Activated naive CD4-positive, alpha-beta T cell treated with anti-CD3 and anti-CD28 coated beads for 36 hours (primary cell): Measurements from ENCODE around the gene SMARCAL1. TPM values are rescaled to one million over a fixed set of nuclear protein-coding genes. Genes with fewer than 3 reads are reported as not detected.

ENCODE experiments used
- CTCF ChIA-PET: fragments of 350-600 bp; sonication (Branson Sonifier 250); formaldehyde crosslinking; loops from one replicate; lab custom pipeline; 2021; ENCODE audit warnings: antibody characterized with exemption; lab: Charles Lee
- DNase-seq: peaks from one replicate; pipeline ENCODE4 v3.0.0-alpha.2; 2020
- H3K27ac Mint-ChIP-seq: one replicate; pipeline ENCODE4 v1.8.0; 2021; ENCODE audit warnings: mild to moderate bottlenecking, mixed read lengths
- H3K27me3 Mint-ChIP-seq: one replicate; pipeline ENCODE4 v1.8.0; 2021; ENCODE audit warnings: low read depth, mixed read lengths
- H3K36me3 Mint-ChIP-seq: one replicate; pipeline ENCODE4 v1.8.0; 2021; ENCODE audit warnings: low read depth, mixed read lengths
- H3K4me1 Mint-ChIP-seq: one replicate; pipeline ENCODE4 v1.8.0; 2021; ENCODE audit warnings: low read depth, mixed read lengths
- H3K4me3 Mint-ChIP-seq: one replicate; pipeline ENCODE4 v1.8.0; 2021; ENCODE audit warnings: mild to moderate bottlenecking, moderate library complexity, mixed read lengths
- H3K9me3 Mint-ChIP-seq: one replicate; pipeline ENCODE4 v1.8.0; 2021; ENCODE audit warnings: mixed read lengths
- intact Hi-C: fragments of 100-400 bp; cut with micrococcal nuclease; formaldehyde crosslinking; loops from one replicate; pipeline ENCODE4 v1.15.1; 2023
- total RNA-seq, 2 experiments: library from RNA; stranded (reverse); gene quantifications; one replicate each; pipeline ENCODE4 v1.2.3, GENCODE V29; 2021

SMARCAL1 gene
- total RNA-seq, 2 experiments from 2014 or later: 17.0 to 18.2 TPM

GRCh38 chr2:216402751-216403150 lies 9.5 kb upstream of the SMARCAL1 start:
- intact Hi-C loops: loop anchor here (5.0 kb wide), 1 partner anchor 75 kb away; no protein-coding TSS in a partner anchor
- CTCF ChIA-PET: interaction anchor here (0.6 to 5.6 kb wide), 8 partner anchors 12 to 293 kb away, joined by 3 to 43 read pairs (median 4); no protein-coding TSS in a partner anchor
- H3K4me3 Mint-ChIP-seq: no peak overlapping the region
- no peaks in the 10 kb centered on the region for H3K4me1 Mint-ChIP-seq
- H3K36me3 Mint-ChIP-seq: no peaks in the 10 kb centered on the region
- no peaks in the 10 kb centered on the region for H3K9me3 Mint-ChIP-seq
- no peaks in the 10 kb centered on the region for H3K27me3 Mint-ChIP-seq
- no peak for DNase-seq
- H3K27ac Mint-ChIP-seq: no peak overlapping the region

GRCh38 chr2:216404010-216404618 lies 8.2 kb upstream of the SMARCAL1 start:
- Mint-ChIP-seq H3K27me3 (no peaks in the 10 kb centered on the region), H3K4me3 (no peak overlapping the region), H3K9me3 (no peaks in the 10 kb centered on the region), H3K36me3 (no peaks in the 10 kb centered on the region), H3K4me1 (no peaks in the 10 kb centered on the region), H3K27ac (no peak overlapping the region)
- DNase-seq: peak; percentile 71
- intact Hi-C loops: loop anchor here (1.0 to 5.0 kb wide), 8 partner anchors 16 to 294 kb away; partner anchors contain the start of gene MARCHF4
- CTCF ChIA-PET: interaction anchor here (0.6 to 5.6 kb wide), 36 partner anchors 11 to 1319 kb away, joined by 3 to 43 read pairs (median 3); partner anchors contain the start of gene MARCHF4

GRCh38 chr2:216405588-216405987 lies 6.7 kb upstream of the SMARCAL1 start:
- Mint-ChIP-seq H3K27ac (no peak overlapping the region), H3K9me3 (no peaks in the 10 kb centered on the region), H3K36me3 (no peaks in the 10 kb centered on the region), H3K4me1 (no peaks in the 10 kb centered on the region), H3K27me3 (no peaks in the 10 kb centered on the region), H3K4me3 (no peak overlapping the region)
- CTCF ChIA-PET: interaction anchor here (1.0 to 5.6 kb wide), 10 partner anchors 10 to 371 kb away, joined by 4 to 43 read pairs (median 7); no protein-coding TSS in a partner anchor
- intact Hi-C loops: loop anchor here (2.0 kb wide), 3 partner anchors 33 to 261 kb away; partner anchors contain the start of gene MARCHF4
- no peak for DNase-seq

- Mint-ChIP-seq H3K4me3 (no peak overlapping the region), H3K27ac (no peak overlapping the region), H3K36me3 (no peaks in the 10 kb centered on the region), H3K27me3 (no peaks in the 10 kb centered on the region), H3K9me3 (no peaks in the 10 kb centered on the region), H3K4me1 (peaks cover 2% of the 10 kb centered on the region)
- DNase-seq: no peak
- CTCF ChIA-PET: interaction anchor here (0.7 to 1.0 kb wide), 2 partner anchors 9 to 72 kb away, joined by 3 read pairs; no protein-coding TSS in a partner anchor
- intact Hi-C loops: no loop called here
Measured at GRCh38 chr2:216406826-216407225, 5.5 kb upstream of the SMARCAL1 start.

- Mint-ChIP-seq H3K27me3 (no peaks in the 10 kb centered on the region), H3K27ac (no peak overlapping the region), H3K4me3 (no peak overlapping the region), H3K4me1 (peaks cover 6% of the 10 kb centered on the region), H3K36me3 (peaks cover 2% of the 10 kb centered on the region), H3K9me3 (no peaks in the 10 kb centered on the region)
- DNase-seq: no peak
- CTCF ChIA-PET: interaction anchor here (0.6 to 1.6 kb wide), 3 partner anchors 41 to 191 kb away, joined by 3 read pairs; no protein-coding TSS in a partner anchor
- intact Hi-C loops: no loop called here
Measured at GRCh38 chr2:216408426-216409290, 3.6 kb upstream of the SMARCAL1 start.

GRCh38 chr2:216410550-216410949 lies 1.7 kb upstream of the SMARCAL1 start:
- Mint-ChIP-seq H3K4me1 (peaks cover 6% of the 10 kb centered on the region), H3K4me3 (no peak overlapping the region), H3K36me3 (peaks cover 10% of the 10 kb centered on the region), H3K27me3 (no peaks in the 10 kb centered on the region), H3K27ac (no peak overlapping the region), H3K9me3 (no peaks in the 10 kb centered on the region)
- no peak for DNase-seq
- intact Hi-C loops: loop anchor here (5.0 to 10.0 kb wide), 2 partner anchors 378 to 1606 kb away; partner anchors contain the start of gene BARD1
- CTCF ChIA-PET: interaction anchor here (0.6 to 1.6 kb wide), 2 partner anchors 75 to 86 kb away, joined by 3 read pairs; no protein-coding TSS in a partner anchor

- CTCF ChIA-PET: interaction anchor here (0.8 to 4.3 kb wide), 2 partner anchors 9 to 109 kb away, joined by 3 to 32 read pairs; no protein-coding TSS in a partner anchor
- Mint-ChIP-seq H3K4me1 (peaks cover 7% of the 10 kb centered on the region), H3K4me3 (peak overlapping the region; percentile 2), H3K36me3 (peaks cover 14% of the 10 kb centered on the region), H3K27ac (no peak overlapping the region), H3K9me3 (no peaks in the 10 kb centered on the region), H3K27me3 (no peaks in the 10 kb centered on the region)
- no peak for DNase-seq
- intact Hi-C loops: loop anchor here (2.0 to 10.0 kb wide), 3 partner anchors 253 to 1609 kb away; partner anchors contain the start of gene BARD1
Measured at GRCh38 chr2:216413882-216414281, 1.6 kb downstream of the SMARCAL1 start.

GRCh38 chr2:216414772-216415319 lies 2.6 kb downstream of the SMARCAL1 start:
- Mint-ChIP-seq H3K36me3 (peaks cover 14% of the 10 kb centered on the region), H3K4me1 (peaks cover 7% of the 10 kb centered on the region), H3K27me3 (no peaks in the 10 kb centered on the region), H3K9me3 (no peaks in the 10 kb centered on the region), H3K27ac (no peak overlapping the region), H3K4me3 (no peak overlapping the region)
- intact Hi-C loops: loop anchor here (5.0 to 10.0 kb wide), 2 partner anchors 383 to 1610 kb away; partner anchors contain the start of gene BARD1
- DNase-seq: no peak
- CTCF ChIA-PET: interaction anchor here (0.6 to 4.3 kb wide), 3 partner anchors 8 to 1560 kb away, joined by 3 to 32 read pairs (median 5); no protein-coding TSS in a partner anchor

GRCh38 chr2:216415541-216415940 lies 3.3 kb downstream of the SMARCAL1 start:
- intact Hi-C loops: loop anchor here (10.0 kb wide), 1 partner anchor 1611 kb away; the partner anchor contains the start of gene BARD1
- no peak overlapping the region for H3K4me3 Mint-ChIP-seq
- H3K9me3 Mint-ChIP-seq: no peaks in the 10 kb centered on the region
- H3K36me3 Mint-ChIP-seq: peaks cover 20% of the 10 kb centered on the region
- peaks cover 7% of the 10 kb centered on the region for H3K4me1 Mint-ChIP-seq
- no peaks in the 10 kb centered on the region for H3K27me3 Mint-ChIP-seq
- no peak overlapping the region for H3K27ac Mint-ChIP-seq
- no peak for DNase-seq
- CTCF ChIA-PET: interaction anchor here (0.6 to 4.3 kb wide), 4 partner anchors 9 to 1559 kb away, joined by 3 to 32 read pairs (median 4); no protein-coding TSS in a partner anchor

- Mint-ChIP-seq H3K27me3 (no peaks in the 10 kb centered on the region), H3K9me3 (no peaks in the 10 kb centered on the region), H3K27ac (no peak overlapping the region), H3K4me1 (peaks cover 5% of the 10 kb centered on the region), H3K36me3 (peaks cover 27% of the 10 kb centered on the region), H3K4me3 (no peak overlapping the region)
- DNase-seq: no peak
- CTCF ChIA-PET: interaction anchor here (4.3 kb wide), 1 partner anchor 12 kb away, joined by 32 read pairs; no protein-coding TSS in a partner anchor
- intact Hi-C loops: loop anchor here (10.0 kb wide), 1 partner anchor 1612 kb away; the partner anchor contains the start of gene BARD1
Measured at GRCh38 chr2:216416571-216417307, 4.5 kb downstream of the SMARCAL1 start.

GRCh38 chr2:216418981-216419380 lies 6.7 kb downstream of the SMARCAL1 start:
- no peaks in the 10 kb centered on the region for H3K27me3 Mint-ChIP-seq
- CTCF ChIA-PET: interaction anchor here (1.7 kb wide), 1 partner anchor 14 kb away, joined by 8 read pairs; no protein-coding TSS in a partner anchor
- H3K27ac Mint-ChIP-seq: no peak overlapping the region
- intact Hi-C loops: loop anchor here (10.0 kb wide), 1 partner anchor 1614 kb away; the partner anchor contains the start of gene BARD1
- H3K4me3 Mint-ChIP-seq: no peak overlapping the region
- H3K36me3 Mint-ChIP-seq: peaks cover 41% of the 10 kb centered on the region
- DNase-seq: no peak
- H3K4me1 Mint-ChIP-seq: peaks cover 2% of the 10 kb centered on the region
- H3K9me3 Mint-ChIP-seq: no peaks in the 10 kb centered on the region
